C1 segment of cervical spinal cord (tissue), 14 donors: ENCODE measurements around the gene UVRAG.
"Not testable (repeated sequence)": the region's sequence is repeated elsewhere in the genome, so short reads cannot be mapped to it uniquely, and the experiment has no call there.

Experiments
- DNase-seq, 14 donors: peaks; one replicate each; lab custom pipeline; 2025; lab: John Stamatoyannopoulos, UW

Gene UVRAG

DNA sequence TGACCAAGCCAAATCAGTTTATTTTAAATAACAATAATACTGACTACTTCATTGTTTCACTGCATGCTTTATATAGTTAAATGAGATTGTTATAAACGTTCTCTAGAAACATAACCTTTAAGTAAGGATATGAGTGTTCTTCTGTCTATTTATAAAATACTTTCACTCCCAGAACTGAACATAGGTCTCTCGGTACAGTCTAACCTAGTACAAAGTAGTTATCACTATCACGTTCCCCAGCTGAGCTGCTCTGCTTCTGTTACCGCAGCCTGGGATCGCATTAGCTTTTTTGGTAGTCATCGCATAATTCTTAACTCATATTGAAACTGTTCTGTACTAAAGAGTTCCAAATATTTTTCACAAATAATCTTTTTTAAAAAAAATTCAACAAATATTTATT, 247.7 kb downstream of the UVRAG start:
- DNase-seq, result no peak

DNA sequence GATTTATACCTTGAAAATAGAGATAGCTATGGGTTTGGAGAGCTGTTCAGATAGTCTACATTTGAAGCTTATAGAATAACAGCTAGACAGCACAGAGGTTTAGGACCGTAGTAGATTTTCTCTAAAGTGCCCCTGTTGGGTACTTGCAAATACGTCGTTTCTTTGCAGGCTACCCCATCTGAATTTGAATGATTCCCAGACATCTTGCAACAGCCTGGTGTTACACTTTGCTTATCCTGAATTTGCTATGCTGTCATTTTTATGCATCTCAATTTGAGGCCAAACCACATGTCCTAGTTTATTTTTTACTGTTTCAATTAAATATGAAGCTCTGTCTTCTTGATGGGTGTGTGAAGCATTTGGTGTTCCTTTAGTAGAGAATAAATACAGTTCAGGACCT, 249.2 kb downstream of the UVRAG start:
- no peak for DNase-seq

DNA sequence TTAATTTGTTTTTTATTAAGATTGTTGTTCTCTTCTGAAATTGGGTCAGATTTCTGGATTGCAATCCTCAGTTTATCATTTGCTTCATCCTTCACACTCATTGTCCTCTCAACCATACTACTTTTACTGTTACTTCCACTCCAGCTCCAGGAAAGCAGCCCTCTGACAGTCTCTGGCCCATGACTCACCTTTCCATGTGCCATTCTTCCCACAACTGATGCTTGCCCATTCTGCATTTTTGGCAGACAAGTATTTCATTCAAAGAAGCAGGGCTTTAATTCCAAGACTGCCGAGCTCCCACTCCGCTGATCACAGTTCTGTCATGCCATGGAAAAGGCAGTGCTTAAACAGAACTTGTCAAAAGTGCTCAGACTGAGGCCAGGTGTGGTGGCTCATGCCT, 252.1 kb downstream of the UVRAG start:
- peak in 1 of 14 donors; percentile 8 for DNase-seq

GRCh38 chr11:76069001-76069400, 254.0 kb downstream of the UVRAG start:
- DNase-seq, result no peak

- no peak for DNase-seq
Measured at GRCh38 chr11:76071090-76071489, 256.1 kb downstream of the UVRAG start.

GRCh38 chr11:76073724-76074123, 258.7 kb downstream of the UVRAG start:
- DNase-seq, result no peak

DNA sequence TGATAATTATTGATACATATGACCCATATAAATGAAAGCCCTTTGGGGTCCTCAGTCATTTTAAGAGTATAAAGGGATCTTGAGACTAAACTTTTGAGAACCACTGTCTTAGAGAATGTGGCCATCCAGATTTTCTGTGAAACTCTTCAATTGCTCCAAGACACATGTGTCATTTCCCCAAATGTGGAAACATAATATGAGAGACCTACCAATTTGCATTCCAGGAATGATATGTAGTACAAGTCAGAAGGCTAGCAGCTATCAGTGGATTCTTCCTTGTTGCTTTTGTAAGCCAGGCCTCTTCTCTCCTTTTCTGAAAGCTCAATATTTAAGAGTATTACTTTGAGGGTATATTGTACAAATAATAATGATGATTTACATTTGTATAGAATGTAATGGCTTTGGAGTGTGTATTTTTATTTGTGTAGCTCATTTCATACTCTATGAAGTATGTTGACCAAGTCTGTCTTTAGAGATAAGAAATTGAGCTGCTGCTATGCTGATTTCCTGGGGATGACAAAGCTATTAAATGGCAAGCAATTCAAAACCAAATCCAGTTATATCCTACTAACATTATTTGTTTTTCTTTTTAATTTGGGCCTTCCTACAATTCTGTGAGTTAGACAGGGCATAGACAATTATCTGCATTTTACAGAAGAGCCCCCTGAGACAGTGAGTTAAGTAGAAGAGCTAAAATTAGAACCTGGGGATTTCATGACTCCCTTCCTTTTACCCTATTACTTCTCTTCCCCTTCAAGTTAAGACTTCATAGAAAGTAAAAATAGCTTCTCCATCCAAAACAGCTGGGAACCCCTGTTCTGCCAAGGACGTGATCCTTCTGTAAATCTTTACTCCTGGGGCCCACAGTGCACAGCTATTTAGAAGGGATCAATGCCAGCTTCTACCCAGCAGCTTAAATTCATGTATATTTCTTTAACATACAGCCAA, 259.4 kb downstream of the UVRAG start:
- DNase-seq, result no peak

GRCh38 chr11:76075716-76076115, 260.7 kb downstream of the UVRAG start:
- no peak for DNase-seq

- DNase-seq, result not testable (repeated sequence)
Measured at GRCh38 chr11:76076253-76076652, 261.2 kb downstream of the UVRAG start.

- DNase-seq, result no peak
Measured at GRCh38 chr11:76076749-76077148, 261.7 kb downstream of the UVRAG start.

- no peak for DNase-seq
Measured at GRCh38 chr11:76077575-76078150, 262.7 kb downstream of the UVRAG start.

DNA sequence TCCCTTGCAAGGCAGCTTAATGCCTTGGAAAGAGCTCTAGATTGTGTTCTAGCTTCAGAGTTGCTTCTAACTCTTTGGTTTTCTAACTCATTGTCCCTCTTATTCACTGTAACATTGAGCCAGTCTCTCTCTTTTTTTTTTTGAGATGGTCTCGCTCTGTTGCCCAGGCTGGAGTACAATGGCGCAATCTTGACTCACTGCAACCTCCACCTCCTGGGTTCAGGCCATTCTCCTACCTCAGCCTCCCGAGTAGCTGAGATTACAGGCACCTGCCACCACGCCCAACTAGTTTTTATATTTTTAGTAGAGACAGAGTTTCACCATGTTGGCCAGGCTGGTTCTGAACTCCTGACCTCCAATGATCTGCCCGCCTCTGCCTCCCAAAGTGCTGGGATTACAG, 266.1 kb downstream of the UVRAG start:
- not testable (repeated sequence) for DNase-seq

GRCh38 chr11:76083563-76084451, 268.8 kb downstream of the UVRAG start:
- DNase-seq, result no peak

GRCh38 chr11:76085270-76085669, 270.3 kb downstream of the UVRAG start:
- no peak for DNase-seq

GRCh38 chr11:76086743-76087635, 272.0 kb downstream of the UVRAG start:
- DNase-seq, result no peak

DNA sequence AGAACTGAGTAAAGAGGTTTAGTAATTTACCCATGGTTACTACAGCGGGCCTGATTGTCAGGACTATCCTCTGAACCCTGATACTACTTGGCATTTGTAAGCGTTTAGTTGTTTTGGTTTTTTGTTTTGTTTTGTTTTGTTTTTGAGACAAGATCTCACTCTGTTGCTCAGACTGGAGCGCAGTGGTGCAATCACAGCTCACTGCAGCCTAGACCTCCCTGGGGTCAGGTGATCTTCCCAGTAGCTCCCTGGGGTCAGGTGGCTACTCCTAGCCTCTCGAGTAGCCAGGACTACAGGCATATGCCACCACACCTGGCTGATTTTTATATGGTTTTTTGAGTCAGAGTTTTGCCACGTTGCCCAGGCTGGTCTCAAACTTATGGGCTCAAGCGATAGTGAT, 272.7 kb downstream of the UVRAG start:
- DNase-seq, result no peak

- DNase-seq, result no peak
Measured at GRCh38 chr11:76088511-76088910, 273.5 kb downstream of the UVRAG start.

DNA sequence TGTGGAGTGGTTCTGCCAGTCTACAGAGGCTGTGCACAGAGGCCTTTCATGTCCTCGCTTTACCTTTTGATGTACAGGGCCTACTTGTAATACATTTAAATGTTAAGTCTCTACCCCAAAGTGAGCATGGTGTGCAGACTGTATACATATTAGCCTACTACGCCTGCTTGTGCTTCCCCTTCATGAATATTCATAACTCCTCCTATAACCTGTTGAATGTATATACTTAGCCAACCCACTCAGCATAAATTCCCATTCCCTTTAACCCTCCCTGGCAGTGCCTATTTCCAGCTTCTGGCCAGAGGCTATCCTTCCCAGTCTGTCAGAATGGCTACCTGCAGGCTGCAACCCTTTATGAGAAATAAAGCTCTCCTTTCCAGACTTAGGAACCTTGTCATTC, 275.2 kb downstream of the UVRAG start:
- no peak for DNase-seq

DNA sequence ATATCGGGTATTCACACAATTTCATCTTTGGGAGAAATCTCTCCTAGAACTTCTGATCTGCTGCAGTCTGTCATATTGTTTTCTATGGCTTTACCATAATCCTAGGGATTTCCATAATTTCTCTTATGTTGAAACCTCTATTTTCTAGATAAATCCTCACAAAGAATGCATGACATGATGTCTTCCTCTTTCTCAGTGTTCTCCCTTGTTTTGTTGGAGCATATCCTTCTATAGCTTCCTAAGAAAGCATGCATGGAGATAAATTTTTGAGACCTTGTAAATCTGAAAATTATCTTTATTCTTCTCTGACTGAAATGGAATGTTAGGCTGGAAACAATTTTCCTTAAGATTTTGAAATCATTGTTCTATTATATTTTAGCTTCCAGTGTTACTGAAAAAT, 275.8 kb downstream of the UVRAG start:
- no peak for DNase-seq

GRCh38 chr11:76094740-76095139, 279.7 kb downstream of the UVRAG start:
- no peak for DNase-seq

DNA sequence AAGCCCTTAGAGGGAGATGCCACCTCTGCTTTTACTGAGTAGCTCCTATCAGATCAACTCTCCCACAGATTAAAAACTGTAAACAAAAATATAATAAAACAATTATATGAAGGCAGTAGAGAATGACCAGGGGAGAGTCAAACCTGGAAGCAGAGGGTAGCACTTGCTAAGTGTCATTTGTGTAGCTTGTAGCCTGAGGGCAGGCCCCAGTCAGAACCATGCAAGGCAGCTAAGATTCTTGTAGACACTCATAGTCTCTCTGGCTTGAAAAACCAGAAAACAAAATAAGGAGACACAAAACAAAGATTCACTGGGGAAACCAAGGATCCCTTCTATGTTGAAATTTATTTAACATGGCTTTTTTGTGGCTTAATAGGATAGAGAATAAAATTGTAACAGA, 280.9 kb downstream of the UVRAG start:
- no peak for DNase-seq
